Heart left ventricle (tissue), 16 donors: ENCODE measurements around the gene PRR14L. TPM values are rescaled to one million over a fixed set of nuclear protein-coding genes. Genes with fewer than 3 reads are reported as not detected.

ENCODE experiments used
- ATAC-seq, 4 donors: fragments of 200-7000 bp; cut with Tn5 transposase; one replicate each; pipeline ENCODE4 v1.9.1; 2020 to 2022; ENCODE audit warnings: moderate library complexity in 4 of 4, mild to moderate bottlenecking in 3 of 4, moderate number of reproducible peaks in 1 of 4
- DNase-seq, 5 donors: peaks; one replicate each; pipeline ENCODE4 v3.0.0-alpha.2; 2020
- H3K27ac ChIP-seq, 12 donors: fragments of 200-600 bp; sonication (generic) in 4 of 12; one replicate each; pipeline versions ENCODE4 v1.5.0 to v1.8.0; 2016 to 2022; ENCODE audit warnings: mild to moderate bottlenecking in 2 of 12
- H3K27me3 ChIP-seq, 9 donors: fragments of 200-600 bp; sonication (generic) in 2 of 9; one replicate each; pipeline versions ENCODE4 v1.5.1 to v1.8.0; 2016 to 2022; ENCODE audit warnings: mild to moderate bottlenecking in 3 of 9
- H3K36me3 ChIP-seq, 9 donors: fragments of 200-600 bp; sonication (generic) in 2 of 9; one replicate each; pipeline versions ENCODE4 v1.5.0 to v1.8.0; 2018 to 2022; ENCODE audit warnings: mild to moderate bottlenecking in 2 of 9
- H3K4me1 ChIP-seq, 12 donors: fragments of 200-600 bp; sonication (generic) in 4 of 12; one replicate each; pipeline versions ENCODE4 v1.5.0 to v1.8.0; 2016 to 2022; ENCODE audit warnings: mild to moderate bottlenecking in 3 of 12
- H3K4me3 ChIP-seq, 12 donors: fragments of 200-600 bp; sonication (generic) in 4 of 12; one replicate each; pipeline versions ENCODE4 v1.5.0 to v1.8.0; 2017 to 2022; ENCODE audit warnings: mild to moderate bottlenecking in 9 of 12, moderate library complexity in 4 of 12
- H3K9me3 ChIP-seq, 12 donors: fragments of 200-600 bp; sonication (generic) in 4 of 12; one replicate each; pipeline versions ENCODE4 v1.5.0 to v1.8.0; 2016 to 2022; ENCODE audit warnings: mild to moderate bottlenecking in 1 of 12
- POLR2A ChIP-seq, 2 donors: fragments of 450-650 bp; IDR thresholded peaks; one replicate each; pipeline ENCODE4 v1.6.1; 2017; ENCODE audit warnings: antibody characterized with exemption in 2 of 2, mild to moderate bottlenecking in 2 of 2, moderate library complexity in 2 of 2
- WGBS, 4 donors: extraction: QIAGEN DNeasy Blood & Tissue Kit in 2 of 4; methylation state at CpG; one replicate each; pipeline versions ENCODE4 v1.1.5 to v1.1.7; 2013 to 2018; 5-methylcytosine and 5-hydroxymethylcytosine counted together
- intact Hi-C, 10 donors: fragments of 100-400 bp; cut with DNase I; formaldehyde crosslinking; loops; one replicate each; pipeline versions ENCODE4 v1.11.1 to v1.14.2; 2022
- polyA plus RNA-seq, 2 donors: library from polyadenylated mRNA; stranded (reverse); fragments of 200-250 nt; gene quantifications; one replicate each; pipeline ENCODE4 v1.2.3, GENCODE V29; 2013
- total RNA-seq, 9 donors: library from RNA; depleted of rRNA in 2 of 9; stranded (reverse); fragments of >200 nt in 2 of 9; fragmentation: NEBNext Ultra II Directional in 3 of 9; extraction: Animal tissue kit (Norgen Biotek cat#: 25700) in 3 of 9; gene quantifications; one replicate each; pipeline versions ENCODE4 v1.1.0 to v1.2.4, GENCODE V29; 2016 to 2023
- TF ChIP-seq, protein P1 (sequence below), 12 donors: fragments of 200-600 bp; sonication (generic) in 4 of 12; IDR thresholded peaks; one replicate each; pipeline versions ENCODE4 v1.5.0 to v1.8.0; 2018 to 2022; ENCODE audit warnings: antibody characterized with exemption in 12 of 12, mild to moderate bottlenecking in 5 of 12
- donor health status: ischemic (EF 13 %, LVEDD 7.1; RV severe dilation, severe dysfunction).
- donor health status: healthy with polysubstance abuse.
- donor health status: DM: no; HTN: yes; CAD: no.
- donor health status: DM: no; HTN: no; CAD: no.
- donor health status: ischemic (EF 25% LVEDD 6.9; RV normal size, moderate dysfunction).
- donor health status: ischemic (EF 25% LVEDD 5.7; RV mildly dilated, moderate dysfunction).
- donor health status: healthy.
- donor health status: DM: yes; HTN: yes; CAD: no.
- donor health status: ischemic (EF 35%, LVEDD 5.7; RV mildly dilated, moderate dysfunction).
- donor health status: nonischemic (EF 11% LVEDD 7.7; RV severe dilation, severe dysfunction).
- donor health status: DM: yes; HTN: yes; CAD: no.
- donor health status: PGD.
- donor health status: ischemic (EF 29% LVEDD 5.4; RV normal size, mild dysfunction).
- donor health status: nonischemic (EF 23%, LVEDD 6.1; RV moderate dilation, normal function).

The PRR14L gene
- total and polyA plus RNA-seq, 11 donors, result 4.3 to 29.1 (median 14.5) TPM

DNA sequence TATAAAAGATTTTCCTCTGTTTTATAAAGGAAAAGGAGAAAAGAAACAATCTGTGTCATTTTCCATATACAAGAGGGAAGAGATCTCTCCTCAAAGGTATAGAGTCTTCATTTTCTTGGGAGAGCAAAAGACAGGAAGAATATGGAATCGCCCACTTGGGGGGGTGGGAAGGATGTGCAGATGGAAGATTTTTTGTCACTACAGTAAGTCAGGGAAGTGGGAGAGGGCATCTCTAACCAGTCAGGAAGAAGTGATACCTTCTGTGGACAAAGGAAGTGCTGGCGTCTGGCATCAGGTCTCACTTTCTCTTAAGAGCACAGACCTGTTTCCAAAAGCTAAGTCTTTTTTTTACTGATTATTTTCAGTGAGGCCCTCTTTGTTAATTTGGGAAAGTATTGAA, 1.4 kb downstream of the PRR14L start:
- WGBS, 4 donors, result 15 to 20% (median 19%) methylated on average over 2 of the region's 2 CpGs
- H3K36me3 ChIP-seq, result peaks cover 0 to 12% (median 0%) of the 10 kb centered on the region in 9 donors
- no peak for ATAC-seq
- H3K27me3 ChIP-seq, result no peaks in the 10 kb centered on the region
- DNase-seq, result no peak
- intact Hi-C loops, result loop anchor here in 1 of 10 donors (10.0 kb wide), 1 partner anchor 84 kb away; the partner anchor contains the start of gene PISD
- H3K9me3 ChIP-seq, result no peaks in the 10 kb centered on the region
- H3K4me1 ChIP-seq, result peaks cover 3 to 47% (median 35%) of the 10 kb centered on the region in 12 donors
- H3K4me3 ChIP-seq, result peak overlapping the region in 9 of 12 donors; percentile 71 to 100 (median 88)
- no peak for TF ChIP-seq POLR2A (IDR thresholded peaks at IDR 0.05)
- TF ChIP-seq, protein P1, sequence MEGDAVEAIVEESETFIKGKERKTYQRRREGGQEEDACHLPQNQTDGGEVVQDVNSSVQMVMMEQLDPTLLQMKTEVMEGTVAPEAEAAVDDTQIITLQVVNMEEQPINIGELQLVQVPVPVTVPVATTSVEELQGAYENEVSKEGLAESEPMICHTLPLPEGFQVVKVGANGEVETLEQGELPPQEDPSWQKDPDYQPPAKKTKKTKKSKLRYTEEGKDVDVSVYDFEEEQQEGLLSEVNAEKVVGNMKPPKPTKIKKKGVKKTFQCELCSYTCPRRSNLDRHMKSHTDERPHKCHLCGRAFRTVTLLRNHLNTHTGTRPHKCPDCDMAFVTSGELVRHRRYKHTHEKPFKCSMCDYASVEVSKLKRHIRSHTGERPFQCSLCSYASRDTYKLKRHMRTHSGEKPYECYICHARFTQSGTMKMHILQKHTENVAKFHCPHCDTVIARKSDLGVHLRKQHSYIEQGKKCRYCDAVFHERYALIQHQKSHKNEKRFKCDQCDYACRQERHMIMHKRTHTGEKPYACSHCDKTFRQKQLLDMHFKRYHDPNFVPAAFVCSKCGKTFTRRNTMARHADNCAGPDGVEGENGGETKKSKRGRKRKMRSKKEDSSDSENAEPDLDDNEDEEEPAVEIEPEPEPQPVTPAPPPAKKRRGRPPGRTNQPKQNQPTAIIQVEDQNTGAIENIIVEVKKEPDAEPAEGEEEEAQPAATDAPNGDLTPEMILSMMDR (IDR thresholded peaks at IDR 0.05), result no peak
- peak overlapping the region in 3 of 12 donors; percentile 86 to 95 (median 92) for H3K27ac ChIP-seq

DNA sequence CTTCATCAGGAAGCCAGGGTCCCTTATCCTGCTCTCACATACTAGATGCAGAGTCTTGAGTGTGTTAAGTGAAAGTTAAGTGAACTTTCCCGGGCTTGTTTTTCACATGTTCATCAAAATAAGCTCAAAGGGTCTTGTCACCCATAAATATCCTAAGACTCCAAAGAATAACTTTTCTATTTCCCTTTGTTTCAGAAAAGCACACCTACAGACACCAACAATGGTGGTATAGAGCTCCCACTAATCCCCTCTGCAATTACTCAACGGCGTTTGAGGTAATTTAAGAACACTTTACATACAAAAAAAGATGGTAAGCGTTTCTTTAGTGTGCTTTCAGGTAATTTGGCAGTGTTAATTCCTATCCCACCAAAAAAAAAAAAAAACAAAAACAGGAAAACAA, 2.5 kb downstream of the PRR14L start:
- peaks cover 0 to 38% (median 26%) of the 10 kb centered on the region in 12 donors for H3K4me1 ChIP-seq
- H3K4me3 ChIP-seq, result no peak overlapping the region
- TF ChIP-seq POLR2A (IDR thresholded peaks at IDR 0.05), result no peak
- TF ChIP-seq, protein P1 (IDR thresholded peaks at IDR 0.05), result no peak
- 73 to 84% (median 78%) methylated on average over 4 of the region's 4 CpGs for WGBS, 4 donors
- H3K27me3 ChIP-seq, result no peaks in the 10 kb centered on the region
- H3K36me3 ChIP-seq, result peaks cover 0 to 22% (median 0%) of the 10 kb centered on the region in 9 donors
- intact Hi-C loops, result loop anchor here in 1 of 10 donors (10.0 kb wide), 1 partner anchor 83 kb away; the partner anchor contains the start of gene PISD
- DNase-seq (no peak), ATAC-seq (no peak)
- H3K27ac ChIP-seq, result no peak overlapping the region
- no peaks in the 10 kb centered on the region for H3K9me3 ChIP-seq

DNA sequence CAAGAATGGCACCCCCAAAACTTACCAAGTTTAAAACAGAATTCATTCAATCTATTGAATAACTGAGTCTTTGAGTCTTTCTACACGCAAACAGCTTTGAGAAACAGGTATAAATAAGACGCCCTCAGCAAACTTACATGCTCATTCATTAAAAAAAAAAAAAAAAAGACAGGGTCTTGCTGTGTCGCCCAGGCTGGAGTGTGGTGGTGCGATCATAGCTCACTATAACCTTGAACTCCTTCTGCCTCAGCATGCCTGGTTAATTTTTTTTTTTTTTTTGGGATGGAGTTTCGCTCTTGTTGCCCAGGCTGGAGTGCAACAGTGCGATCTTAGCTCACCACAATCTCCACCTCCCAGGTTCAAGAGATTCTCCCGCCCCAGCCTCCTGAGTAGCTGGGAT, 6.1 kb downstream of the PRR14L start:
- WGBS, 4 donors, result 91 to 97% (median 95%) methylated on average over 7 of the region's 7 CpGs
- Histone ChIP-seq H3K36me3 (peaks cover 0 to 41% (median 2%) of the 10 kb centered on the region in 9 donors), H3K9me3 (no peaks in the 10 kb centered on the region), H3K4me1 (peaks cover 0 to 41% (median 24%) of the 10 kb centered on the region in 12 donors), H3K4me3 (no peak overlapping the region), H3K27ac (no peak overlapping the region), H3K27me3 (no peaks in the 10 kb centered on the region)
- ATAC-seq, result no peak
- TF ChIP-seq, protein P1 (IDR thresholded peaks at IDR 0.05), result no peak
- no peak for TF ChIP-seq POLR2A (IDR thresholded peaks at IDR 0.05)
- DNase-seq, result no peak
- intact Hi-C loops, result loop anchor here in 1 of 10 donors (10.0 kb wide), 1 partner anchor 79 kb away; the partner anchor contains the start of gene PISD

DNA sequence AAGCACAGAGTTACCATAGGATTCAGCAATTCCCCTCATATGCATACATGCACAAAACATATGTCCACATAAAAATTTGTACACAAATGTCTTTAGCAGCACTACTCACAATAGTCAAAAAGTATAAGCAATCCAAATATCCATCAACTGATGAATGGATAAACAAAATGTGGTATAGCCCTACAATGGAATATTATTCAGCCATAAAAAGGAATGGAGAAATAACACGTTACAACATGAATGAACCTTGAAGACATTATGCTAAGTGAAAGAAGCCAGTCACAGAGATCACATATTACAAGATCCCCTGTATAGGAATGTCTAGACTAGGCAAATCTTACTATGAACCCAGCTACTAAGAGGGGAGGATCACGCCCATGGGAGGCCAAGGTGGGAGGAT, 7.2 kb downstream of the PRR14L start:
- H3K4me3 ChIP-seq, result no peak overlapping the region
- ATAC-seq (no peak), DNase-seq (no peak)
- peaks cover 0 to 51% (median 8%) of the 10 kb centered on the region in 9 donors for H3K36me3 ChIP-seq
- no peaks in the 10 kb centered on the region for H3K27me3 ChIP-seq
- no peaks in the 10 kb centered on the region for H3K9me3 ChIP-seq
- TF ChIP-seq, protein P1 (IDR thresholded peaks at IDR 0.05), result no peak
- no peak for TF ChIP-seq POLR2A (IDR thresholded peaks at IDR 0.05)
- peaks cover 0 to 29% (median 17%) of the 10 kb centered on the region in 12 donors for H3K4me1 ChIP-seq
- no peak overlapping the region for H3K27ac ChIP-seq
- 95 to 100% (median 96%) methylated on average over 2 of the region's 2 CpGs for WGBS, 4 donors
- intact Hi-C loops, result loop anchor here in 1 of 10 donors (10.0 kb wide), 1 partner anchor 78 kb away; the partner anchor contains the start of gene PISD
